Activated CD4-positive, alpha-beta T cell treated with anti-CD3 and anti-CD28 coated beads for 36 hours (primary cell): ENCODE measurements around the gene FAAP100. TPM values are rescaled to one million over a fixed set of nuclear protein-coding genes. Genes with fewer than 3 reads are reported as not detected.

Source experiments
- ATAC-seq: fragments of 200-7000 bp; cut with Tn5 transposase; one replicate; pipeline ENCODE4 v1.10.0; 2021; ENCODE audit warnings: mild to moderate bottlenecking, moderate library complexity
- CTCF ChIA-PET: fragments of 350-600 bp; sonication (Branson Sonifier 250); formaldehyde crosslinking; loops from one replicate; lab custom pipeline; 2021; ENCODE audit warnings: antibody characterized with exemption; lab: Charles Lee
- POLR2A ChIA-PET: fragments of 350-600 bp; sonication (Branson Sonifier 250); formaldehyde crosslinking; loops from one replicate; lab custom pipeline; 2021; ENCODE audit warnings: antibody characterized with exemption, inconsistent platforms; lab: Charles Lee
- DNase-seq: peaks from one replicate; pipeline ENCODE4 v3.0.0-alpha.2; 2020
- H3K27ac Mint-ChIP-seq: one replicate; pipeline ENCODE4 v1.8.0; 2021; ENCODE audit warnings: mixed read lengths
- H3K27me3 Mint-ChIP-seq: one replicate; pipeline ENCODE4 v1.8.0; 2021; ENCODE audit warnings: mixed read lengths
- H3K36me3 Mint-ChIP-seq: one replicate; pipeline ENCODE4 v1.8.0; 2021; ENCODE audit warnings: low read depth, mixed read lengths
- H3K4me1 Mint-ChIP-seq: one replicate; pipeline ENCODE4 v1.8.0; 2021; ENCODE audit warnings: mixed read lengths
- H3K4me3 Mint-ChIP-seq: one replicate; pipeline ENCODE4 v1.8.0; 2021; ENCODE audit warnings: mild to moderate bottlenecking, moderate library complexity, mixed read lengths
- H3K9me3 Mint-ChIP-seq: one replicate; pipeline ENCODE4 v1.8.0; 2021; ENCODE audit warnings: low read depth, mixed read lengths
- intact Hi-C, 2 experiments: fragments of 100-400 bp; cut with DNase I in 1 of 2; cut with micrococcal nuclease in 1 of 2; formaldehyde crosslinking; loops; one replicate each; pipeline versions ENCODE4 v1.14.2 to v1.15.1; 2022 to 2024; cut with DNase I, micrococcal nuclease
- total RNA-seq, 2 experiments: library from RNA; stranded (reverse); gene quantifications; one replicate each; pipeline ENCODE4 v1.2.3, GENCODE V29; 2021

FAAP100 gene
- total RNA-seq, 2 experiments from 2014 or later: 30.4 to 39.3 TPM

DNA sequence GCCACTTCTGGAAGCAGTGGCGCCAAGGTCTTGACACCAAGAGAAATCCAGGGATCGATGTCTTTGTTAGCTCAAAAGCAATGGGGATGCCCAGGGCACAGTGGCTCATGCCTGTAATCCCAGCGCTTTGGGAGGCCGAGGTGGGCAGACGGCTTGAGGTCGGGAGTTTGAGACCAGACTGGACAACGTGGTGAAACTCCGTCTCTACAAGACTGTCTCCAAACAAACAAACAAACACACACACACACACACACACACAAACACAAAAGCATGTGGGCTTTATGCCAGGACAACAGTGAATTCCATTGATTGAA is 22.4 kb upstream of the FAAP100 start:
- POLR2A ChIA-PET: no interaction called here
- peaks cover 14% of the 10 kb centered on the region for H3K4me1 Mint-ChIP-seq
- no peaks in the 10 kb centered on the region for H3K9me3 Mint-ChIP-seq
- peaks cover 43% of the 10 kb centered on the region for H3K36me3 Mint-ChIP-seq
- no peak overlapping the region for H3K27ac Mint-ChIP-seq
- no peaks in the 10 kb centered on the region for H3K27me3 Mint-ChIP-seq
- no peak overlapping the region for H3K4me3 Mint-ChIP-seq
- intact Hi-C loops: no loop called here
- ATAC-seq (no peak), DNase-seq (no peak)
- CTCF ChIA-PET: interaction anchor here (0.7 to 2.7 kb wide), 2 partner anchors 26 to 36 kb away, joined by 3 to 7 read pairs; no protein-coding TSS in a partner anchor

DNA sequence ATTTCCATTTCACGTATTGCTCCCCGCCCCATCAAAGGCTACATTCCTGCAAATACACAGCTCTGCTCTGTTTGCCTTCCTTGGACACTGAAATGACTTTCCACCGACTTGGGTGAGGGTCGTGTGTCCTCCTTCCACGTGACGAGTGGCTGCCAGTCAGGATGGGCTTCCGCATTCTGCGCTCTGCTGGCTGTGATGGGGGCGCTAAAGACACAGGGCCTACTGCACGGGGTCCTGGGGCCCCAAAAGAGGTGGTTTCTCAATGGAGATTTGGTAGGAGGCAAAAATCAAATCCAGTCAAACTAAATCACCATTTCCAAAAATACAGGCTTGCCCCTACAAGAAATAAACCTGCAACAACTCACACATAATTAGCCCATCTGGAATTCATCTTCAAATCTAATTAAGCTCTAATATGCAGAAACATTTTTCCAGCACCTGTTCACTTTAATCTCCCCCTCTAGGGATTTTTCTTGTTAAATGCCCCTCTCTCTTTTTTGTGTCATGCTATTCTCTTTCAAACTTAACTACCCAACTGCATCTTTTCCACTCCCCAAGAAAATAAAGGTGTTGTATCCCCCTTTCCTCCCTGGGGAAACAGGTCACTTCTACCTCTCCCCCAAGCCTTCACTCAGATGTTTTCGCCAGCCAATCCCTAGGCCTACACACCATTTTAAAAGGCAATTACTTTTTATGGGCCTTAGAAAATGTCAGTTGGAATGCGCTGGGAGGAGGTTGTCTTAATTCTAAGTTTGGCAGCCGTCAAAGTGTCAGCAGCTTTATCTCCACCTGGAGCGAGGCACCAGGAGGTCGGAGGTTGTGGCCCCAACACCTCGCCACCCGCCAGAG is 21.9 kb upstream of the FAAP100 start:
- H3K27ac Mint-ChIP-seq: no peak overlapping the region
- no peak for DNase-seq
- CTCF ChIA-PET: interaction anchor here (0.8 to 2.7 kb wide), 2 partner anchors 26 to 100 kb away, joined by 4 to 7 read pairs; no protein-coding TSS in a partner anchor
- intact Hi-C loops: no loop called here
- H3K4me3 Mint-ChIP-seq: no peak overlapping the region
- H3K4me1 Mint-ChIP-seq: peaks cover 8% of the 10 kb centered on the region
- H3K27me3 Mint-ChIP-seq: no peaks in the 10 kb centered on the region
- peaks cover 42% of the 10 kb centered on the region for H3K36me3 Mint-ChIP-seq
- POLR2A ChIA-PET: no interaction called here
- no peaks in the 10 kb centered on the region for H3K9me3 Mint-ChIP-seq
- no peak for ATAC-seq

DNA sequence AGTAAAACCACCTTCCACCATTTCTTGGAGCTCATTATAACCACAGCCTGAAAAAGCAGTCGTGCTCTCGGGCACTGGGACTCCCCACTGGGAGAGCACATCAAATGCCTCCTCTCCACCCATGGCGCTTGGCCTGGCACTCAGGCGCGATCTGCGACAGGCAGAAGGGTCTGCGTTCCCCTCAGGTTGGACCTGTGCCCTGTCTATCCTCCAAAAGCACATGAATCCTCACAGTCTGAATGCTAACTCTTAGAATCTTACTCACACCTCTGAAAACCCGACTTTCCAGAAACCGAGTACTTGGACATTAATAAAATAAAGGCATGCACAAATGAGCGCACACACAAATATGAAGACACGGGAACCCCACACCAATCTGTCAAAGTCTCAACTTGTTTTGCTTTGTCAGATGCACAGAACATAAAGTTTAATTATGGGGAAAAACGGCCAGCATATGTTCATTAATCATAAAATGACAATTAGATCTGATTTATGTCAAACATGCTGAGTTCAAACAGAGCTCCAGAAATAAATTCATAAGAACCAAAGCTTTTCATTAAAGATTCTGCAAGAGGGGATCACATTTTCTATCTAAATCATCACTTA is 20.5 kb upstream of the FAAP100 start:
- intact Hi-C loops: no loop called here
- Mint-ChIP-seq H3K27ac (no peak overlapping the region), H3K36me3 (peaks cover 42% of the 10 kb centered on the region), H3K9me3 (no peaks in the 10 kb centered on the region), H3K27me3 (no peaks in the 10 kb centered on the region), H3K4me1 (no peaks in the 10 kb centered on the region), H3K4me3 (no peak overlapping the region)
- CTCF ChIA-PET: interaction anchor here (0.6 to 2.7 kb wide), 2 partner anchors 28 to 1458 kb away, joined by 4 to 7 read pairs; no protein-coding TSS in a partner anchor
- POLR2A ChIA-PET: no interaction called here
- ATAC-seq: no peak
- DNase-seq: no peak

DNA sequence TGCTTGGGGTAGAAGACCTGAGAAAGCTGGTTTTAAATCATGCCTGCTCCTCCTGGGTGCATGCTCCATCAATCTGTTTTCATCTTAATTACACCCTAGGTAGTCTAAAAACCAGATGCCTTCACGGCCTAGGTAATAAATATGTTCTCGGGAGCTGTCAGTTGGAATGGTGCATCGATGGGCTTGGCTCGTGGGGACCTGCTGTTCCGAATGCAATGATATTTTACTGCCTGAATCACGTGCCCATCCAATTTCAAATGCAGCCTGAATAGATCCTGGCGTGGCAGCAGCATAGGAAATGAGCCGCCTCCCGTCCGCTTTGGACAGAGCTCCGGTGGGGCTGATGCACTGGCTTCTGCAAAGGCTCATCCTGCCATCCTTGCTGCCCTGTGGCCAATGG is 18.8 kb upstream of the FAAP100 start:
- DNase-seq: no peak
- H3K36me3 Mint-ChIP-seq: peaks cover 36% of the 10 kb centered on the region
- ChIA-PET CTCF (interaction anchor here (0.6 to 1.2 kb wide), 4 partner anchors 13 to 321 kb away, joined by 3 read pairs; no protein-coding TSS in a partner anchor), POLR2A (no interaction called here)
- intact Hi-C loops: no loop called here
- H3K4me1 Mint-ChIP-seq: no peaks in the 10 kb centered on the region
- no peaks in the 10 kb centered on the region for H3K27me3 Mint-ChIP-seq
- H3K4me3 Mint-ChIP-seq: no peak overlapping the region
- no peak overlapping the region for H3K27ac Mint-ChIP-seq
- no peak for ATAC-seq
- no peaks in the 10 kb centered on the region for H3K9me3 Mint-ChIP-seq

DNA sequence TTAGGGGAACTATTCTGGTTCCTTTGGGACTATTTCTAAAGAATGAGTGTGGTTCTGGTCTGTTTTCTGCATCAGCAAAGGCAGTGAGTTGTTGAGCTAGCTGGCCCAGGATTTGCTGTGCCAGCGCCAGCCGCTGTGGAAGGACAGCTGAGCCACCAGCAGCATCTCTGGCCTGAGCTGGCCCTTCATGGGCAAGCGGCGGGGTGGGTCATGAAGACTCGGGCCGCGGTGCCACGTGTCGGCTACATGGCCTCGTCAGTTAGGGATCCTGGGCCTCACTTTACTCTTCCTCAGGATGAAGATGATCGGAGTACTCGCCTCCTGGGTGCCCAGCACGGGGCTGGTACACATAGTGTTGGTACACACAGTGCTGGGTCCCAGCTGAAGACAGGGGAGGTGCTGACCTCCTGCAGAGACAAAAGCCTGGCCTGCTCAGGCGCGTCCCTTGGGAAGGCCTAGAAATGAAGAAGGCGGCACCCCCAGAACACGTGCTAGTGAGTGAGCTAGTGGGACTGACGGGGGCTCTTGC is 17.9 kb upstream of the FAAP100 start:
- Mint-ChIP-seq H3K9me3 (no peaks in the 10 kb centered on the region), H3K27ac (no peak overlapping the region), H3K36me3 (peaks cover 40% of the 10 kb centered on the region), H3K4me1 (no peaks in the 10 kb centered on the region), H3K4me3 (no peak overlapping the region), H3K27me3 (no peaks in the 10 kb centered on the region)
- POLR2A ChIA-PET: no interaction called here
- no peak for ATAC-seq
- CTCF ChIA-PET: interaction anchor here (1.0 kb wide), 1 partner anchor 31 kb away, joined by 3 read pairs; no protein-coding TSS in a partner anchor
- intact Hi-C loops: no loop called here
- DNase-seq: no peak

DNA sequence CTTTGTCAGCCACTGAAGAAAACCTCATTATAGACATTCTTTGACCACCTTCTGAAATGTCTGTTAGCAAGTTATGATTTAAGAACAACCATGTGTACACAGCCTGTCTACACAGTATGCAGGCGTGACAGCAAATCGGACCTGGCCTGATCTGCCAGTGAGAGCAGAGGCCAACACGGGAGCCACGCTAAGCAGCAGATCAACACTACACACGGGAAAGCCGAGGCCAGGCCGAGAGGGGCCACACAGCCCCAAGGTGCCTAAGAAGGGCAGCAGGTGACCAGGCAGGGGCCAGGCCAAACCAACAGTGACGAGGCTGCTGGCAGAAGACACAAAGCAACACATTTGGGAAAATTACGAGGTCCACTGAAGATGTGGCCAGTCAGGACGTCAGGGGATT is 16.3 kb upstream of the FAAP100 start:
- no peak overlapping the region for H3K27ac Mint-ChIP-seq

DNA sequence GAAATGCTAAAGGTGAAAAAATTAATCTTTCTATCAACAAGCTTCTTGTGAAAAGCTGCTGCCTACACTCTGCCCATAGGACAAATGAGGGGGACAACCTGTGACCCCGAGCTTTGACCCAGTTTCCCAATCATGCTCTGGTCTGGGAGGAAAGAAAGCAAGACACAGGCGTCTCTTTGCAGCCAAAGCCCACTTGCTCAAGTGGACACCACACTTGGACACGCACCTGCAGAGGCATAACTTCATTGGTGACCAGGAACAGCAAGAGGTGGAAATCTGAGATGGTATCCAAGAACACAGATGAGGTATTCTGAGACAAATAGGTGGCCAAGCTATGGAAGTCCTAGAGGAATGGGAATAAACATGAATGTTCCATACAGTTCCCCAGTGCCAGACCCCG is 15.0 kb upstream of the FAAP100 start:
- POLR2A ChIA-PET: no interaction called here
- no peak overlapping the region for H3K27ac Mint-ChIP-seq
- no peaks in the 10 kb centered on the region for H3K27me3 Mint-ChIP-seq
- intact Hi-C loops: no loop called here
- DNase-seq (no peak), ATAC-seq (no peak)
- H3K36me3 Mint-ChIP-seq: peaks cover 38% of the 10 kb centered on the region
- CTCF ChIA-PET: interaction anchor here (0.6 to 1.2 kb wide), 2 partner anchors 14 to 34 kb away, joined by 3 read pairs; no protein-coding TSS in a partner anchor
- no peak overlapping the region for H3K4me3 Mint-ChIP-seq
- no peaks in the 10 kb centered on the region for H3K4me1 Mint-ChIP-seq
- no peaks in the 10 kb centered on the region for H3K9me3 Mint-ChIP-seq

More for the DNA sequence above, 16.3 kb upstream of the FAAP100 start:
- Mint-ChIP-seq H3K4me3 (no peak overlapping the region), H3K9me3 (no peaks in the 10 kb centered on the region), H3K36me3 (peaks cover 38% of the 10 kb centered on the region), H3K4me1 (no peaks in the 10 kb centered on the region), H3K27me3 (no peaks in the 10 kb centered on the region)
- no peak for ATAC-seq
- POLR2A ChIA-PET: no interaction called here
- intact Hi-C loops: no loop called here
- no peak for DNase-seq
- CTCF ChIA-PET: interaction anchor here (1.2 kb wide), 1 partner anchor 33 kb away, joined by 3 read pairs; no protein-coding TSS in a partner anchor

DNA sequence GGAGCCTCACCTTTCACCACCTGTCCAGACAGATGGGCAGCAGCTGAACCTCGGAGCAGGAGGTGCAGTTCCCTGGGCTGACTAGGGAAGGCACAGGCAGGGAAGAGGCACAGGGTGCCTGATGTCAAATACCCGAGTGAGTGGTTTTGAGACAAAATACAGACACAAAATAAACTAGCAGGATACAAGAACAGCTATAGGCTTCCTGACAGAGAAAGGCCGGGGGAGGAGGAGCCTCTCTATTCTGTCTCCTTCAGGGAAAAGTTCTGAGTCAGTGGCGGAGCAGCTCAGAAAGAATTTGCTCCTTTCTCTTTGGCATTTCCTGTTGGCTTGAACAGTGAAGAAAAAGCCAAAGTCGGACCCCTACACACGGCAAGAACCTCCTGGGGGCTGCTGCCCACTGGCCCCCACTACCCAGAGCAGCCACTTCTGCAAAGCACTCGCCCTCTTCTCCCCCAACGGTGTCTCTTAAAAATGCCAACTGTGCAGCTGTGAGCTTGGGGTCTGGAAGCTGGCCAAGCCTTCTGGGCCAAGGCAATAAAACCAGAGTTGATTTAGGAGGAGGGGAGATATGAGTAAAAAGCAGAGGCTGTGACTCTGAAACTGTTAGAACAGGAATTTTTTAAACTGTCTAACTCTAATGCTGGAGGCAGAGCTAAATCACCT is 14.4 kb upstream of the FAAP100 start:
- ChIA-PET CTCF (interaction anchor here (0.6 kb wide), 1 partner anchor 13 kb away, joined by 3 read pairs; no protein-coding TSS in a partner anchor), POLR2A (interaction anchor here (0.6 kb wide), 1 partner anchor 364 kb away, joined by 4 read pairs; no protein-coding TSS in a partner anchor)
- no peak overlapping the region for H3K27ac Mint-ChIP-seq
- no peak overlapping the region for H3K4me3 Mint-ChIP-seq
- H3K9me3 Mint-ChIP-seq: no peaks in the 10 kb centered on the region
- no peaks in the 10 kb centered on the region for H3K27me3 Mint-ChIP-seq
- intact Hi-C loops: no loop called here
- ATAC-seq (no peak), DNase-seq (no peak)
- peaks cover 42% of the 10 kb centered on the region for H3K36me3 Mint-ChIP-seq
- no peaks in the 10 kb centered on the region for H3K4me1 Mint-ChIP-seq

DNA sequence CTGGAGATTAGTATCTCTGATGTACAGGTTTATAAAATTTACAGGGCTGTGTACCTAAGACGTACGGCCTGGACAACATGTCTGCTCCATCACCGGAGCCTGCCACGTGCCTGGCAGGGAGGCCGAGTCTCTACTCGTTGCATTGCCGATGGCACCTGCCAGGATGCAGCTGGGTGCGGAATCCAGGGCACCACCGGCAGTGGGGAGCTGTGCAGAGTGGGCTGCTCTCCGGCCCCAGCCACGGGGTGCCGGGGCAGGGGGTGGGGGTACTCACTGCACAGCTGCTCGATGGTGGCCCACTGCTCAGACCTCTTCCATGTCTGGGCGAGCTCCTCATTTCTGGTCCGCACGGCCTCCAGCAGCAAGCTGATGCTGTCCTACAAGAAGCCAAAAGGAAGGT is 13.1 kb upstream of the FAAP100 start:
- H3K36me3 Mint-ChIP-seq: peaks cover 41% of the 10 kb centered on the region
- CTCF ChIA-PET: interaction anchor here (0.6 kb wide), 1 partner anchor 50 kb away, joined by 4 read pairs; no protein-coding TSS in a partner anchor
- H3K27me3 Mint-ChIP-seq: no peaks in the 10 kb centered on the region

DNA sequence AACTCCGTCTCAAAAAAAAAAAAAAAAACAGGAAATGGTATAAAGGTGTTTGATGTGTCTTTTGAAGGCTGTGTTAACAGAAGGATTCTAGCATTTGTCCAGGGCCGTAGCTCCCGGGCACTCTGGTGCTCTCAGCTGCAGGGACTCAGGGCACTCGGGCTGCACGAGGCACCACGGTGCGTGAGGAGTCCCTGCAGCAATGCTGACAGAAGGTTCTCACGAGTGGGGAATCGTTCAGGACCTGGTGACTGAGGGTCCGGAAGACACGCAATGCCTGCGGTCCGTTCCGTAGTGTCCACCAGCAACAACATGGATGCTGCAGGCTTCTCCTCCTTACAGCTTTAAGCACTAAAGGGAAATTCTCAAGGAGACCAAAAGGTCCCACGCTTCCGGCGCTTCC is 12.6 kb upstream of the FAAP100 start:
- Mint-ChIP-seq H3K4me1 (peaks cover 7% of the 10 kb centered on the region), H3K36me3 (peaks cover 37% of the 10 kb centered on the region)

More for the DNA sequence above, 13.1 kb upstream of the FAAP100 start:
- POLR2A ChIA-PET: no interaction called here
- DNase-seq: no peak
- no peak overlapping the region for H3K27ac Mint-ChIP-seq
- intact Hi-C loops: no loop called here
- H3K4me3 Mint-ChIP-seq: no peak overlapping the region
- peaks cover 7% of the 10 kb centered on the region for H3K4me1 Mint-ChIP-seq
- H3K9me3 Mint-ChIP-seq: no peaks in the 10 kb centered on the region
- ATAC-seq: no peak

More for the DNA sequence above, 12.6 kb upstream of the FAAP100 start:
- no peaks in the 10 kb centered on the region for H3K27me3 Mint-ChIP-seq
- H3K4me3 Mint-ChIP-seq: no peak overlapping the region
- no peak overlapping the region for H3K27ac Mint-ChIP-seq
- intact Hi-C loops: no loop called here
- DNase-seq: no peak
- no peaks in the 10 kb centered on the region for H3K9me3 Mint-ChIP-seq
- ChIA-PET POLR2A (no interaction called here), CTCF (interaction anchor here (0.6 kb wide), 1 partner anchor 50 kb away, joined by 4 read pairs; no protein-coding TSS in a partner anchor)
- no peak for ATAC-seq
